ENCODE measurements around the gene IL4R.
"Not testable (repeated sequence)": the region's sequence is repeated elsewhere in the genome, so short reads cannot be mapped to it uniquely, and the experiment has no call there.

IL4R gene

DNA sequence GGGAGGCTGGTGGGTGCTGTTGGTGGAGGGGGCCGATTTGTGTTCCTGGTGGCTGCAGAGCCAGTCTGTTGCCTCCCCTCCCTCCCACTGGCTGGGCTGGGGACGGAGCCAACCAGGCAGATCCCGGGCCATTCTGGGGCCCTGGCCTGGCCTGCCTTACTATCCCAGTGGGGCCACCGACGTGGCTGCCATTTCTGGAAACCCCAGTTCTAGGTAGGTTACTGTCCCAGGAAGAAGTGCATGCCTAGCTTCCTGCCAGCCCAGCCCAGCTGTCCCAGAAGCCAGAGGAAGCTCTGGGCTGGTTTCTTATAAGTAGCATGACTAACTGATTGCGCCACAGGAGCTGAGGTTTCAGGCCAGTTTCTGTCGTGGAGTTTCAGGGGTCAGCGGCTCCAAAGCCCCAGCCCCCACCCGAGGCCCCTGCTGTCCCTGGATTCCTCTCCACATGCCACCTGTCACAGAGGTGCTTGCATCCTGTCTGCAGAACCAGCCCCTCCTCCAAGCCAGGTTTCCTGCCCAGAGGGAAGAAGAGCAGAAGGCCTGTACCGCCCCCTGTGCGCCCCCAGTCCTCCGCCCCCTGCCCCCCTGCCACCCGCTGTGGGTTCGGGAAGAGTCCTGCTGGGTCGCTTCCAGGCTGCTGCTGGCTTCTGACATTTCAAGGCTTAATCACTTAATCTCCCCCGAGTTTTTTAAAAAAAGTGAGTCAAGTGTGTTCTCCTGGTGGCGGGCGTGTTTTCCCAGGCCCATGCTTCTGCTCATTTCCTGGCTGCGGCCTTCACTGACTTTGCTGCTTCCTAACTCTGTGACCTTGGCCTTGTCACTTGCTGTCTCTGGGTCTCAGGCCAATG is 13.2 kb downstream of the IL4R start:
- TF ChIP-seq CTCF (IDR thresholded peaks at IDR 0.05) = no peak
- peak; percentile 96 for DNase-seq (ENCODE audit: low spot score)
- peak overlapping the region; percentile 97 to 98 for H3K27ac ChIP-seq
- peak overlapping the region; percentile 46 for H3K4me3 ChIP-seq

GRCh38 chr16:27327586-27327915 is 13.8 kb downstream of the IL4R start:
- TF ChIP-seq CTCF (IDR thresholded peaks at IDR 0.05) = no peak
- peak overlapping the region; percentile 46 for H3K4me3 ChIP-seq
- H3K27ac ChIP-seq = peak overlapping the region; percentile 97 to 98
- DNase-seq (ENCODE audit: low spot score) = no peak

- no peak for TF ChIP-seq CTCF (IDR thresholded peaks at IDR 0.05)
- Histone ChIP-seq H3K27ac (peak overlapping the region; percentile 97 to 98), H3K4me3 (no peak overlapping the region)
- no peak for DNase-seq (ENCODE audit: low spot score)
Observed at GRCh38 chr16:27328937-27329336, 15.2 kb downstream of the IL4R start.

DNA sequence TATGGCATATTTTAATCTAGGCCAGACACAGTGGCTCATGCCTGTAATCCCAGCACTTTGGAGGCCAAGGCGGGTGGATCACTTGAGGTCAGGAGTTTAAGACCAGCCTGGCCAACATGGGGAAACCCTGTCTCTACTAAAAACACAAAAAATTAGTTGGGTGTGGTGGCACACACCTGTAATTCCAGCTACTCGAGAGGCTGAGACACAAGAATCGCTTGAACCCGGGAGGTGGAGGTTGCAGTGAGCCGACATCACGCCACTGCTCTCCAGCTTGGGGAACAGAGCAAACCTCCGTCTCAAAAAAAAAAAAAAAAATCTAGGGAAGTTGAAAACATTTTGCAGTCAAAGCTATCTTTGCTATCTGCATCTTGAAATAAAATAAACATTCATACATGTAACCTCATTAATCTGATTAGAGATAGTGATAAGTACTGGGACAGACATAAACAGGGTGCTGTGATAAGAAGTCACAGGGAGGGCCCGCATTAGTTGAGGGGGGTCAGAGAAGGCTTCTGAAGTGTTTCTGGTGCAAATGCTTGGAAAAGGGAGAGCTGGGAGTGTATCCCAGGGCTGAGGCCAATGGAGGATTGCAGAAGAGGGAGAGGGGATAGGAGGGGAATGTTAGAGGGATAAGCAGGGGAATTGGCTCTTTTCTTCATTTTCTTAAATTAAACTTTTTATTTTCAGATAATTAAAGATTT is 15.8 kb downstream of the IL4R start:
- not testable (repeated sequence) for H3K4me3 ChIP-seq; DNase-seq (ENCODE audit: low spot score)
- H3K27ac ChIP-seq = peak overlapping the region; percentile 97 to 98

DNA sequence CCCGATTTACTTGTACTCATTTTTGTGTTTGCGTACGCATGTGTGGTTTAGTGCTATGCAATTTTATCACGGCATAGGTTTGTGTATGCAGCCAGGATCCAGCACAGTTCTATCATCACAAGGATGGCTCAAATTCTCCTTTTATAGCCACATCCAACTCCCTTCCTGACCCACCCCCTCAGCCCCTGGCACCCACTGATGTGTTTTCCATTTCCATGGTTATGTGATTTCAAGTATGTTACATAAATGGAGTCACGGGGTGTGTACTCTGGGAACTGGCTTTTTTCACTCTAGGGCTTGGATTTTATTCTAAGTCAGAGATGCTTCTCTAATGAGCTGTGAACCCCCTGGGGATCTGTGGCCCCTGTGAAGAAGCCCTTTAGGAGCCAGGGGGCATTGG is 16.8 kb downstream of the IL4R start:
- Histone ChIP-seq H3K4me3 (peak overlapping the region; percentile 15), H3K27ac (peak overlapping the region; percentile 97 to 98)
- TF ChIP-seq CTCF (IDR thresholded peaks at IDR 0.05) = no peak
- peak; percentile 95 for DNase-seq (ENCODE audit: low spot score)

DNA sequence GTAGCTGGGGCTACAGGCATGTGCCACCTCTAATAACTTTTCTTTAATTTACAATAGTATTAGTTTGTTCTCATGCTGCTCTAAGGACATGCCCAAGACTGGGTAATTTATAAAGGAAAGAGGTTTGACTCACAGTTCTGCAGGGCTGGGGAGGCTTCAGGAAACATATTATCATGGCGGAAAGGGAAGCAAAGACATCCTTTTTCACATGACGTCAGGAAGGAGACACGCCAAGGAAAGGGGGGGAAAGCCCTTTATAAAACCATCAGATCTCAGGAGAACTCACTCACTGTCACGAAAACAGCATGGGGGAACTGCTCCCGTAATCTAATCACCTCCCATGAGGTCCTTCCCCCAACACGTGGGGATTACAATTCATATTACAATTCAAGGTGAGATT is 18.3 kb downstream of the IL4R start:
- DNase-seq (ENCODE audit: low spot score) = no peak
- H3K4me3 ChIP-seq = no peak overlapping the region
- H3K27ac ChIP-seq = peak overlapping the region; percentile 52 to 98
- TF ChIP-seq CTCF (IDR thresholded peaks at IDR 0.05) = no peak

- peak overlapping the region; percentile 45 to 68 for H3K27ac ChIP-seq
- no peak overlapping the region for H3K4me3 ChIP-seq
- TF ChIP-seq CTCF (IDR thresholded peaks at IDR 0.05) = no peak
- DNase-seq (ENCODE audit: low spot score) = no peak
Observed at GRCh38 chr16:27333104-27333503, 19.3 kb downstream of the IL4R start.

Data from coronary artery (tissue), 2 donors.